NCI-H2107 (cell line): ENCODE measurements around the gene PPARGC1A.

ENCODE experiments used
- DNase-seq: peaks from one replicate; lab custom pipeline; 2025; lab: John Stamatoyannopoulos, UW

The PPARGC1A gene

GRCh38 chr4:23770011-23770410 lies 119.8 kb downstream of the PPARGC1A start:
- DNase-seq, result no peak

- no peak for DNase-seq
Observed at GRCh38 chr4:23769406-23769805, 120.4 kb downstream of the PPARGC1A start.

- DNase-seq, result no peak
Observed at GRCh38 chr4:23768541-23768940, 121.3 kb downstream of the PPARGC1A start.

GRCh38 chr4:23766344-23766743 lies 123.5 kb downstream of the PPARGC1A start:
- DNase-seq, result no peak

GRCh38 chr4:23763559-23763958 lies 126.3 kb downstream of the PPARGC1A start:
- no peak for DNase-seq

GRCh38 chr4:23762551-23762950 lies 127.3 kb downstream of the PPARGC1A start:
- no peak for DNase-seq

- DNase-seq, result no peak
Observed at GRCh38 chr4:23759066-23759465, 130.8 kb downstream of the PPARGC1A start.

GRCh38 chr4:23754688-23755087 lies 135.2 kb downstream of the PPARGC1A start:
- no peak for DNase-seq

- no peak for DNase-seq
Observed at GRCh38 chr4:23750125-23750524, 139.7 kb downstream of the PPARGC1A start.

GRCh38 chr4:23747281-23747735 lies 142.5 kb downstream of the PPARGC1A start:
- DNase-seq, result no peak

- DNase-seq, result no peak
Observed at GRCh38 chr4:23746672-23747071, 143.2 kb downstream of the PPARGC1A start.

- no peak for DNase-seq
Observed at GRCh38 chr4:23746027-23746426, 143.8 kb downstream of the PPARGC1A start.

- DNase-seq, result no peak
Observed at GRCh38 chr4:23745377-23745776, 144.5 kb downstream of the PPARGC1A start.
